IMR-90 (cell line): ENCODE measurements around the gene PAX2. TPM values are rescaled to one million over a fixed set of nuclear protein-coding genes. Genes with fewer than 3 reads are reported as not detected.

Source experiments
- ATAC-seq: fragments of 200-7000 bp; cut with Tn5 transposase; 2 replicates; pipeline ENCODE4 v1.9.1; 2020; ENCODE audit warnings: low read depth, mild to moderate bottlenecking, moderate library complexity
- BruUV-seq: library from RNA; stranded (reverse); fragments of 400-500 nt; replicated peaks from 2 replicates; lab custom pipeline; 2021; lab: Mats Ljungman, UMichigan
- CTCF ChIA-PET: fragments of 300-600 bp; formaldehyde crosslinking; extraction: SDS; loops from one replicate; lab custom pipeline; 2021; ENCODE audit warnings: antibody characterized with exemption; lab: Yijun Ruan, JAX
- POLR2A ChIA-PET: fragments of 300-600 bp; sonication (Branson Sonifier 250); formaldehyde crosslinking; loops from one replicate; lab custom pipeline; 2022; ENCODE audit warnings: antibody characterized with exemption; ENCODE audit not compliant: unreplicated experiment; lab: Charles Lee
- DNase-seq: peaks from one replicate; pipeline ENCODE4 v3.0.0; 2013
- H2AFZ ChIP-seq: replicated peaks from 2 replicates; pipeline ENCODE3; 2013; ENCODE audit warnings: low read length, mild to moderate bottlenecking; ENCODE audit not compliant: poor library complexity
- H2AK5ac ChIP-seq: 2 replicates; pipeline ENCODE4 v1.6.1; 2013; ENCODE audit warnings: low read depth, low read length, inconsistent platforms
- H2AK9ac ChIP-seq: replicated peaks from 2 replicates; pipeline ENCODE3; 2013; ENCODE audit warnings: mild to moderate bottlenecking, low read depth, low read length, moderate library complexity; ENCODE audit not compliant: poor library complexity
- H2BK120ac ChIP-seq: 2 replicates; pipeline ENCODE4 v1.6.1; 2013; ENCODE audit warnings: low read depth, low read length, inconsistent platforms
- H2BK15ac ChIP-seq: 3 replicates; pipeline ENCODE4 v1.6.1; 2013; ENCODE audit warnings: low read depth, low read length, inconsistent platforms
- H2BK20ac ChIP-seq: 2 replicates; pipeline ENCODE4 v1.6.1; 2013; ENCODE audit warnings: low read depth, mild to moderate bottlenecking, inconsistent platforms, low read length, moderate library complexity
- H2BK5ac ChIP-seq: 2 replicates; pipeline ENCODE4 v1.6.1; 2013; ENCODE audit warnings: mild to moderate bottlenecking, low read depth, low read length, inconsistent platforms; ENCODE audit not compliant: poor library complexity, severe bottlenecking
- H3K14ac ChIP-seq: replicated peaks from 2 replicates; pipeline ENCODE4 v1.6.1; 2013; ENCODE audit warnings: low read depth, low read length, inconsistent platforms
- H3K18ac ChIP-seq: 2 replicates; pipeline ENCODE4 v1.6.1; 2013; ENCODE audit warnings: low read depth, low read length, control low read depth
- H3K23ac ChIP-seq: 2 replicates; pipeline ENCODE4 v1.6.1; 2013; ENCODE audit warnings: low read depth, low read length, inconsistent platforms
- H3K27ac ChIP-seq: 2 replicates; pipeline ENCODE4 v1.5.1; 2013; ENCODE audit warnings: mild to moderate bottlenecking, control low read depth, low read length; ENCODE audit not compliant: insufficient read depth
- H3K27me3 ChIP-seq: 2 replicates; pipeline ENCODE4 v1.6.1; 2013; ENCODE audit warnings: low read length; ENCODE audit not compliant: control insufficient read depth, insufficient read depth
- H3K36me3 ChIP-seq: 2 replicates; pipeline ENCODE4 v1.6.1; 2013; ENCODE audit warnings: low read length, mixed read lengths; ENCODE audit not compliant: control insufficient read depth, insufficient read depth
- H3K4ac ChIP-seq: 2 replicates; pipeline ENCODE4 v1.6.1; 2013; ENCODE audit warnings: low read depth, low read length, inconsistent platforms
- H3K4me1 ChIP-seq: 2 replicates; pipeline ENCODE4 v1.6.1; 2013; ENCODE audit warnings: low read length, mixed read lengths; ENCODE audit not compliant: control insufficient read depth, insufficient read depth
- H3K4me2 ChIP-seq: 2 replicates; pipeline ENCODE4 v1.6.1; 2013; ENCODE audit warnings: low read depth, mild to moderate bottlenecking, control low read depth, low read length, moderate library complexity
- H3K4me3 ChIP-seq: 2 replicates; pipeline ENCODE4 v1.5.1; 2013; ENCODE audit warnings: low read depth, mild to moderate bottlenecking, control low read depth, low read length, moderate library complexity; ENCODE audit not compliant: insufficient read depth
- H3K56ac ChIP-seq: 2 replicates; pipeline ENCODE4 v1.6.1; 2013; ENCODE audit warnings: low read length, inconsistent platforms; ENCODE audit not compliant: insufficient read depth; ENCODE audit errors: extremely low read depth
- H3K79me1 ChIP-seq, 2 experiments: 2 replicates each; pipeline ENCODE4 v1.6.1; 2013; ENCODE audit warnings: low read length in 2 of 2, inconsistent platforms in 1 of 2, low read depth in 1 of 2
- H3K9ac ChIP-seq: 2 replicates; pipeline ENCODE4 v1.6.1; 2013; ENCODE audit warnings: low read depth, low read length, control low read depth
- H3K9me1 ChIP-seq: 2 replicates; pipeline ENCODE4 v1.6.1; 2013; ENCODE audit warnings: low read length, inconsistent platforms; ENCODE audit not compliant: insufficient read depth
- H3K9me3 ChIP-seq: 2 replicates; pipeline ENCODE4 v1.6.1; 2013; ENCODE audit warnings: low read length; ENCODE audit not compliant: control insufficient read depth, insufficient read depth
- H4K20me1 ChIP-seq: 2 replicates; pipeline ENCODE4 v1.6.1; 2013; ENCODE audit warnings: low read length, inconsistent platforms; ENCODE audit not compliant: insufficient read depth
- H4K5ac ChIP-seq: 2 replicates; pipeline ENCODE4 v1.6.1; 2013; ENCODE audit warnings: mild to moderate bottlenecking, low read depth, low read length, control low read depth
- H4K8ac ChIP-seq, 2 experiments: 2 replicates each; pipeline ENCODE4 v1.6.1; 2013; ENCODE audit warnings: low read depth in 2 of 2, low read length in 2 of 2, control low read depth in 1 of 2, inconsistent platforms in 1 of 2
- H4K91ac ChIP-seq: 2 replicates; pipeline ENCODE4 v1.6.1; 2013; ENCODE audit warnings: low read depth, low read length, inconsistent platforms; ENCODE audit not compliant: insufficient read depth
- CEBPB ChIP-seq: IDR thresholded peaks from 2 replicates; pipeline ENCODE4 v1.6.1; 2012; ENCODE audit warnings: low read depth, low read length, improper control_type of control experiment
- CHD1 ChIP-seq: IDR thresholded peaks from 2 replicates; pipeline ENCODE4 v1.6.1; 2012; ENCODE audit warnings: low read depth, low read length, improper control_type of control experiment
- CTCF ChIP-seq: conservative IDR thresholded peaks from 2 replicates; pipeline ENCODE4 v1.5.1; 2012; ENCODE audit warnings: mild to moderate bottlenecking, low read depth, low read length, improper control_type of control experiment
- FOS ChIP-seq: fragments of 150-350 bp; IDR thresholded peaks from 2 replicates; pipeline ENCODE4 v1.6.1; 2016; ENCODE audit warnings: low read depth, low read length
- MAFK ChIP-seq: IDR thresholded peaks from 2 replicates; pipeline ENCODE4 v1.6.1; 2012; ENCODE audit warnings: low read depth, low read length, improper control_type of control experiment
- MAZ ChIP-seq: IDR thresholded peaks from 2 replicates; pipeline ENCODE4 v1.6.1; 2012; ENCODE audit warnings: low read depth, mild to moderate bottlenecking, low read length, improper control_type of control experiment, moderate library complexity, borderline replicate concordance
- NFE2L2 ChIP-seq: fragments of 150-350 bp; IDR thresholded peaks from 2 replicates; pipeline ENCODE4 v1.6.1; 2016; ENCODE audit warnings: low read depth, mild to moderate bottlenecking, low read length
- POLR2A ChIP-seq: IDR thresholded peaks from 2 replicates; pipeline ENCODE4 v1.6.1; 2012; ENCODE audit warnings: mild to moderate bottlenecking, low read depth, low read length
- RCOR1 ChIP-seq: IDR thresholded peaks from 2 replicates; pipeline ENCODE4 v1.6.1; 2012; ENCODE audit warnings: mild to moderate bottlenecking, low read length, improper control_type of control experiment; ENCODE audit not compliant: insufficient replicate concordance
- RFX5 ChIP-seq: IDR thresholded peaks from 2 replicates; pipeline ENCODE4 v1.8.0; 2012; ENCODE audit warnings: low read depth, mild to moderate bottlenecking, low read length, moderate library complexity
- SMC3 ChIP-seq: fragments of 150-350 bp; IDR thresholded peaks from 2 replicates; pipeline ENCODE4 v1.6.1; 2016; ENCODE audit warnings: low read depth, mild to moderate bottlenecking, antibody characterized with exemption, low read length, moderate library complexity
- USF2 ChIP-seq: fragments of 150-350 bp; IDR thresholded peaks from 2 replicates; pipeline ENCODE4 v1.6.1; 2017; ENCODE audit warnings: mild to moderate bottlenecking, antibody characterized with exemption, low read length, low read depth
- WGBS, 2 experiments: methylation state at CpG; one replicate each; pipeline versions ENCODE4 v1.1.5 to v1.1.7; 2013; ENCODE audit warnings: missing lambda C conversion rate in 2 of 2; ENCODE audit not compliant: insufficient read length in 1 of 2; ENCODE audit errors: extremely low coverage in 2 of 2; 5-methylcytosine and 5-hydroxymethylcytosine counted together
- dilution Hi-C: fragments of 300-500 bp; cut with HindIII; formaldehyde crosslinking; loops from one replicate; pipeline ENCODE4 v1.14.3; 2018; ENCODE audit warnings: low sequenced_read_pairs; ENCODE audit not compliant: unreplicated experiment
- in situ Hi-C: fragments of 300-500 bp; cut with MboI; formaldehyde crosslinking; loops from 3 replicates; pipeline ENCODE4 v1.14.3; 2019; ENCODE audit warnings: low sequenced_read_pairs, inconsistent platforms, mixed read lengths
- intact Hi-C: fragments of 100-400 bp; cut with micrococcal nuclease; formaldehyde crosslinking; loops from 2 replicates; pipeline ENCODE4 v1.10.0; 2022
- polyA plus RNA-seq, 3 experiments: library from polyadenylated mRNA; depleted of rRNA; stranded (reverse); fragments of >200 nt; gene quantifications; 2 replicates each; pipeline ENCODE4 v1.2.3, GENCODE V29; 2012; ENCODE audit warnings: low replicate concordance in 1 of 3
- total RNA-seq: library from RNA; depleted of rRNA; stranded (reverse); fragments of >200 nt; gene quantifications from 2 replicates; pipeline ENCODE4 v1.2.3, GENCODE V29; 2012
- TF ChIP-seq, protein P1 (sequence below): fragments of 150-350 bp; IDR thresholded peaks from 2 replicates; pipeline ENCODE4 v1.6.1; 2016; ENCODE audit warnings: low read depth, mild to moderate bottlenecking, low read length, moderate library complexity, borderline replicate concordance

PAX2 gene
- total and polyA plus RNA-seq, 2 of the 4 experiments (the other 2 are of a cell fraction): not detected

- H3K9me1 ChIP-seq: no peaks in the 10 kb centered on the region
- H2AK9ac ChIP-seq: no peak overlapping the region
- no peak overlapping the region for H2BK120ac ChIP-seq
- H2BK5ac ChIP-seq: no peak overlapping the region
- TF ChIP-seq RFX5: no peak
- no peak for TF ChIP-seq FOS
- TF ChIP-seq POLR2A: no peak
- no peak for TF ChIP-seq RCOR1
- TF ChIP-seq CHD1: no peak
- no peak for TF ChIP-seq CEBPB
- no peak for TF ChIP-seq SMC3
- no peak for TF ChIP-seq MAZ
- TF ChIP-seq NFE2L2: no peak
- no peak for TF ChIP-seq CTCF
- TF ChIP-seq MAFK: no peak
- TF ChIP-seq, protein P1, sequence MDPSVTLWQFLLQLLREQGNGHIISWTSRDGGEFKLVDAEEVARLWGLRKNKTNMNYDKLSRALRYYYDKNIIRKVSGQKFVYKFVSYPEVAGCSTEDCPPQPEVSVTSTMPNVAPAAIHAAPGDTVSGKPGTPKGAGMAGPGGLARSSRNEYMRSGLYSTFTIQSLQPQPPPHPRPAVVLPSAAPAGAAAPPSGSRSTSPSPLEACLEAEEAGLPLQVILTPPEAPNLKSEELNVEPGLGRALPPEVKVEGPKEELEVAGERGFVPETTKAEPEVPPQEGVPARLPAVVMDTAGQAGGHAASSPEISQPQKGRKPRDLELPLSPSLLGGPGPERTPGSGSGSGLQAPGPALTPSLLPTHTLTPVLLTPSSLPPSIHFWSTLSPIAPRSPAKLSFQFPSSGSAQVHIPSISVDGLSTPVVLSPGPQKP: no peak
- no peak for TF ChIP-seq USF2
- dilution Hi-C loops (no loop called here), in situ Hi-C loops (no loop called here), intact Hi-C loops (no loop called here)
- no peak for DNase-seq
- 25% methylated on average over 2 of the region's 3 CpGs; no CpG with 5 or more reads in 1 of the 2 experiments for WGBS, 2 experiments
- no peak overlapping the region for H2BK15ac ChIP-seq
- CTCF ChIA-PET: interaction anchor here (0.5 to 0.7 kb wide), 2 partner anchors 8 to 49 kb away, joined by 3 read pairs; no protein-coding TSS in a partner anchor
- H3K56ac ChIP-seq: no peak overlapping the region
- no peak overlapping the region for H3K14ac ChIP-seq
- no peak overlapping the region for H3K23ac ChIP-seq
- H2AK5ac ChIP-seq: no peak overlapping the region
- POLR2A ChIA-PET: no interaction called here
- H3K36me3 ChIP-seq: no peaks in the 10 kb centered on the region
- H3K9ac ChIP-seq: no peak overlapping the region
- H3K4ac ChIP-seq: no peak overlapping the region
- ATAC-seq: no peak
- H4K8ac ChIP-seq: no peak overlapping the region
- peaks cover 66% of the 10 kb centered on the region for H3K27me3 ChIP-seq
- BruUV-seq: no TSS peak
- no peak overlapping the region for H3K4me3 ChIP-seq
- H3K9me3 ChIP-seq: no peaks in the 10 kb centered on the region; the same call in 1 of the 2 replicates
- no peak overlapping the region for H3K4me2 ChIP-seq
- H4K91ac ChIP-seq: no peak overlapping the region
- peaks cover 3% of the 10 kb centered on the region; the same call in 1 of the 2 replicates for H3K4me1 ChIP-seq
- no peak overlapping the region for H3K18ac ChIP-seq
- H4K5ac ChIP-seq: no peak overlapping the region
- no peaks in the 10 kb centered on the region for H3K79me1 ChIP-seq
- H2BK20ac ChIP-seq: no peak overlapping the region
- H2AFZ ChIP-seq: no peak overlapping the region
- H4K20me1 ChIP-seq: no peaks in the 10 kb centered on the region
- H3K27ac ChIP-seq: no peak overlapping the region
Observed at GRCh38 chr10:100823194-100823593, 77.8 kb downstream of the PAX2 start.
